Thymus (tissue), 11 donors: ENCODE results near the gene IL1RAPL1. TPM values are rescaled to one million over a fixed set of nuclear protein-coding genes. Genes with fewer than 3 reads are reported as not detected.
"Not testable (repeated sequence)": the region's sequence is repeated elsewhere in the genome, so short reads cannot be mapped to it uniquely, and the experiment has no call there.

Experiments used
- DNase-seq, 9 donors: peaks; one replicate each; pipeline ENCODE4 v3.0.0-alpha.2; 2013; ENCODE audit warnings: low spot score in 9 of 9, low read depth in 6 of 9, missing footprints in 1 of 9
- H3K27ac ChIP-seq, 2 donors: one replicate each; pipeline ENCODE4 v1.5.1; 2013; ENCODE audit warnings: control low read depth in 1 of 2, low read depth in 1 of 2, low read length in 1 of 2, mild to moderate bottlenecking in 1 of 2, moderate library complexity in 1 of 2
- H3K27me3 ChIP-seq, 2 donors: one replicate each; pipeline ENCODE4 v1.5.1; 2013; ENCODE audit warnings: low read length in 1 of 2; ENCODE audit not compliant: control insufficient read depth in 2 of 2, insufficient read depth in 1 of 2
- H3K36me3 ChIP-seq, 2 donors: one replicate each; pipeline ENCODE4 v1.5.1; 2013; ENCODE audit warnings: low read length in 1 of 2, mild to moderate bottlenecking in 1 of 2, moderate library complexity in 1 of 2; ENCODE audit not compliant: control insufficient read depth in 2 of 2, insufficient read depth in 2 of 2
- H3K4me1 ChIP-seq, 2 donors: one replicate each; pipeline ENCODE4 v1.5.1; 2013; ENCODE audit warnings: low read length in 2 of 2; ENCODE audit not compliant: control insufficient read depth in 2 of 2, insufficient read depth in 2 of 2
- H3K4me3 ChIP-seq, 2 donors: one replicate each; pipeline ENCODE4 v1.5.1; 2013; ENCODE audit warnings: low read length in 2 of 2, control low read depth in 1 of 2, mild to moderate bottlenecking in 1 of 2
- H3K9me3 ChIP-seq, 2 donors: one replicate each; pipeline ENCODE4 v1.5.1; 2013; ENCODE audit warnings: low read length in 1 of 2, mild to moderate bottlenecking in 1 of 2; ENCODE audit not compliant: control insufficient read depth in 2 of 2, insufficient read depth in 1 of 2
- WGBS: extraction: QIAGEN DNeasy Blood & Tissue Kit; methylation state at CpG from one replicate; pipeline ENCODE4 v1.1.7; 2013; 5-methylcytosine and 5-hydroxymethylcytosine counted together
- polyA plus RNA-seq: library from polyadenylated mRNA; stranded (reverse); fragments of 200-250 nt; gene quantifications from one replicate; pipeline ENCODE4 v1.2.3, GENCODE V29; 2013
- total RNA-seq: library from RNA; stranded (reverse); fragments of 120-200 nt; gene quantifications from one replicate; pipeline ENCODE4 v1.2.4, GENCODE V29; 2013
- donor health status: healthy.

Gene IL1RAPL1
- total and polyA plus RNA-seq, 2 donors: 0.02 to 0.33 TPM

- 96% methylated on average over 5 of the region's 5 CpGs for whole genome bisulfite sequencing
- Histone ChIP-seq H3K36me3 (no peaks in the 10 kb centered on the region), H3K27ac (no peak overlapping the region), H3K4me1 (no peaks in the 10 kb centered on the region), H3K27me3 (no peaks in the 10 kb centered on the region), H3K9me3 (no peaks in the 10 kb centered on the region), H3K4me3 (no peak overlapping the region)
- no peak for DNase-seq
These were observed 186.6 kb downstream of the IL1RAPL1 start for GRCh38 chrX:28773807-28774206.

- 90% methylated on average over 2 of the region's 2 CpGs for WGBS
These were observed 200.0 kb downstream of the IL1RAPL1 start for GRCh38 chrX:28787206-28787605.

GRCh38 chrX:28800671-28801070 is 213.4 kb downstream of the IL1RAPL1 start:
- H3K9me3 ChIP-seq, H3K27ac ChIP-seq, H3K27me3 ChIP-seq, H3K4me3 ChIP-seq, DNase-seq, H3K36me3 ChIP-seq, H3K4me1 ChIP-seq: not testable (repeated sequence)
- 95% methylated on average over 5 of the region's 5 CpGs for WGBS

More at GRCh38 chrX:28787206-28787605, 200.0 kb downstream of the IL1RAPL1 start:
- Histone ChIP-seq H3K27ac (no peak overlapping the region), H3K36me3 (no peaks in the 10 kb centered on the region), H3K4me1 (no peaks in the 10 kb centered on the region), H3K4me3 (no peak overlapping the region), H3K9me3 (no peaks in the 10 kb centered on the region), H3K27me3 (no peaks in the 10 kb centered on the region)
- no peak for DNase-seq

GRCh38 chrX:28802625-28803024 is 215.4 kb downstream of the IL1RAPL1 start:
- Histone ChIP-seq H3K36me3 (no peaks in the 10 kb centered on the region), H3K27me3 (no peaks in the 10 kb centered on the region), H3K27ac (no peak overlapping the region), H3K4me3 (no peak overlapping the region), H3K4me1 (no peaks in the 10 kb centered on the region), H3K9me3 (no peaks in the 10 kb centered on the region)
- WGBS: 98% methylated on average over 1 of the region's 1 CpG
- no peak for DNase-seq

GRCh38 chrX:28835991-28836390 is 248.7 kb downstream of the IL1RAPL1 start:
- WGBS: 98% methylated on average over 1 of the region's 1 CpG
- no peaks in the 10 kb centered on the region for H3K36me3 ChIP-seq
- no peaks in the 10 kb centered on the region for H3K27me3 ChIP-seq
- no peaks in the 10 kb centered on the region for H3K4me1 ChIP-seq
- DNase-seq: no peak
- no peak overlapping the region for H3K27ac ChIP-seq
- H3K9me3 ChIP-seq: no peaks in the 10 kb centered on the region
- no peak overlapping the region for H3K4me3 ChIP-seq

- Histone ChIP-seq H3K4me3 (no peak overlapping the region), H3K36me3 (no peaks in the 10 kb centered on the region), H3K9me3 (no peaks in the 10 kb centered on the region), H3K4me1 (no peaks in the 10 kb centered on the region), H3K27ac (no peak overlapping the region), H3K27me3 (no peaks in the 10 kb centered on the region)
- no peak for DNase-seq
- 76% methylated on average over 3 of the region's 3 CpGs for WGBS
These were observed 256.6 kb downstream of the IL1RAPL1 start for GRCh38 chrX:28843817-28844216.

- Histone ChIP-seq H3K9me3 (no peaks in the 10 kb centered on the region), H3K27ac (no peak overlapping the region), H3K27me3 (no peaks in the 10 kb centered on the region), H3K36me3 (no peaks in the 10 kb centered on the region), H3K4me1 (no peaks in the 10 kb centered on the region), H3K4me3 (no peak overlapping the region)
- WGBS: 67% methylated on average over 3 of the region's 3 CpGs
- no peak for DNase-seq
These were observed 260.2 kb downstream of the IL1RAPL1 start for GRCh38 chrX:28847423-28847822.

- Histone ChIP-seq H3K36me3 (no peaks in the 10 kb centered on the region), H3K27me3 (no peaks in the 10 kb centered on the region), H3K27ac (no peak overlapping the region), H3K9me3 (no peaks in the 10 kb centered on the region), H3K4me1 (no peaks in the 10 kb centered on the region), H3K4me3 (no peak overlapping the region)
- WGBS: 91% methylated on average over 3 of the region's 3 CpGs
- DNase-seq: no peak
These were observed 261.5 kb downstream of the IL1RAPL1 start for GRCh38 chrX:28848707-28849106.

- Histone ChIP-seq H3K9me3 (no peaks in the 10 kb centered on the region), H3K27me3 (no peaks in the 10 kb centered on the region), H3K4me1 (no peaks in the 10 kb centered on the region), H3K4me3 (no peak overlapping the region), H3K36me3 (no peaks in the 10 kb centered on the region), H3K27ac (no peak overlapping the region)
- DNase-seq: no peak
- WGBS: 65% methylated on average over 2 of the region's 2 CpGs
These were observed 263.7 kb downstream of the IL1RAPL1 start for GRCh38 chrX:28850955-28851354.

- Histone ChIP-seq H3K4me3 (no peak overlapping the region), H3K27ac (no peak overlapping the region), H3K36me3 (no peaks in the 10 kb centered on the region), H3K27me3 (no peaks in the 10 kb centered on the region), H3K4me1 (no peaks in the 10 kb centered on the region), H3K9me3 (no peaks in the 10 kb centered on the region)
- 91% methylated on average over 1 of the region's 1 CpG for WGBS
- no peak for DNase-seq
These were observed 264.6 kb downstream of the IL1RAPL1 start for GRCh38 chrX:28851871-28852270.
